DND-41 (cell line): ENCODE results near the gene PSME2.

ENCODE experiments used
- ATAC-seq: fragments of 200-7000 bp; cut with Tn5 transposase; 3 replicates; pipeline ENCODE4 v1.9.1; 2021; ENCODE audit warnings: low read depth; ENCODE audit not compliant: insufficient read depth
- DNase-seq: peaks from one replicate; pipeline ENCODE4 v3.0.0-alpha.2; 2020
- H2AFZ ChIP-seq: 2 replicates; pipeline ENCODE4 v1.6.0; 2012; ENCODE audit warnings: low read depth, low read length
- H3K27ac ChIP-seq: 2 replicates; pipeline ENCODE4 v1.5.1; 2012; ENCODE audit warnings: low read length, inconsistent platforms
- H3K27me3 ChIP-seq: fragments of 200-600 bp; sonication (generic); 2 replicates; pipeline ENCODE4 v1.6.0; 2012; ENCODE audit warnings: low read length, mild to moderate bottlenecking, inconsistent platforms; ENCODE audit not compliant: insufficient read depth, poor library complexity
- H3K36me3 ChIP-seq: 2 replicates; pipeline ENCODE4 v1.5.1; 2012; ENCODE audit warnings: low read length, inconsistent platforms; ENCODE audit not compliant: insufficient read depth
- H3K4me1 ChIP-seq: 2 replicates; pipeline ENCODE4 v1.5.1; 2012; ENCODE audit warnings: mild to moderate bottlenecking, low read length; ENCODE audit not compliant: insufficient read depth
- H3K4me2 ChIP-seq: 2 replicates; pipeline ENCODE4 v1.6.0; 2012; ENCODE audit warnings: mild to moderate bottlenecking, moderate library complexity, low read length, inconsistent platforms; ENCODE audit not compliant: insufficient read depth
- H3K4me3 ChIP-seq, 2 experiments: fragments of 200-600 bp in 1 of 2; shearing (Covaris generic) in 1 of 2; 2 replicates each; pipeline ENCODE4 v1.5.1; 2012 to 2016; ENCODE audit warnings: inconsistent platforms in 2 of 2, low read length in 2 of 2, mild to moderate bottlenecking in 2 of 2, low read depth in 1 of 2, moderate library complexity in 1 of 2
- H3K79me2 ChIP-seq: 2 replicates; pipeline ENCODE4 v1.6.0; 2012; ENCODE audit warnings: low read length, inconsistent platforms; ENCODE audit not compliant: insufficient read depth
- H3K9ac ChIP-seq: 2 replicates; pipeline ENCODE4 v1.6.0; 2012; ENCODE audit warnings: low read depth, mild to moderate bottlenecking, inconsistent platforms, low read length, moderate library complexity
- H3K9me3 ChIP-seq: 2 replicates; pipeline ENCODE4 v1.5.1; 2012; ENCODE audit warnings: low read length, moderate library complexity, mild to moderate bottlenecking, inconsistent platforms; ENCODE audit not compliant: insufficient read depth, severe bottlenecking
- H4K20me1 ChIP-seq: 2 replicates; pipeline ENCODE4 v1.6.0; 2012; ENCODE audit warnings: low read length; ENCODE audit not compliant: insufficient read depth
- CTCF ChIP-seq: IDR thresholded peaks from 2 replicates; pipeline ENCODE4 v1.5.1; 2012; ENCODE audit warnings: borderline replicate concordance, low read length, moderate library complexity, mild to moderate bottlenecking; ENCODE audit not compliant: poor library complexity, severe bottlenecking; ENCODE audit errors: extremely low read depth
- EZH2 ChIP-seq: IDR thresholded peaks from 3 replicates; pipeline ENCODE4 v1.6.1; 2012; ENCODE audit warnings: borderline replicate concordance, low read depth, mild to moderate bottlenecking, moderate library complexity, low read length, inconsistent platforms; ENCODE audit not compliant: severe bottlenecking

PSME2 gene

GRCh38 chr14:24187539-24187915 lies 41.1 kb upstream of the PSME2 start:
- H3K4me3 ChIP-seq: peak overlapping the region; percentile 61 to 86; a peak in 3 of 4 replicates
- peak; percentile 18 for DNase-seq
- H3K4me2 ChIP-seq: peak overlapping the region; percentile 92
- H3K9me3 ChIP-seq: no peaks in the 10 kb centered on the region
- peaks cover 14% of the 10 kb centered on the region; the same call in 1 of the 2 replicates for H4K20me1 ChIP-seq
- H3K9ac ChIP-seq: peak overlapping the region; percentile 66
- peaks cover 27% of the 10 kb centered on the region for H3K79me2 ChIP-seq
- no peak for ATAC-seq
- H3K4me1 ChIP-seq: peaks cover 45% of the 10 kb centered on the region
- peaks cover 62% of the 10 kb centered on the region for H3K36me3 ChIP-seq
- no peak for TF ChIP-seq CTCF
- no peak for TF ChIP-seq EZH2
- no peaks in the 10 kb centered on the region for H3K27me3 ChIP-seq
- peak overlapping the region; percentile 3 for H3K27ac ChIP-seq
- H2AFZ ChIP-seq: no peak overlapping the region

GRCh38 chr14:24186831-24187538 lies 40.6 kb upstream of the PSME2 start:
- H2AFZ ChIP-seq: no peak overlapping the region
- H3K9ac ChIP-seq: peak overlapping the region; percentile 13; the same call in 1 of the 2 replicates
- H3K4me1 ChIP-seq: peaks cover 39% of the 10 kb centered on the region
- no peaks in the 10 kb centered on the region for H3K9me3 ChIP-seq
- peaks cover 62% of the 10 kb centered on the region for H3K36me3 ChIP-seq
- H4K20me1 ChIP-seq: peaks cover 14% of the 10 kb centered on the region; the same call in 1 of the 2 replicates
- no peaks in the 10 kb centered on the region for H3K27me3 ChIP-seq
- DNase-seq: no peak
- no peak overlapping the region for H3K27ac ChIP-seq
- peak overlapping the region; percentile 92 for H3K4me2 ChIP-seq
- TF ChIP-seq EZH2 (no peak), CTCF (no peak)
- H3K79me2 ChIP-seq: peaks cover 22% of the 10 kb centered on the region
- H3K4me3 ChIP-seq: peak overlapping the region in 1 of 2 experiments; percentile 86; a peak in 1 of 4 replicates
- ATAC-seq: no peak

- Histone ChIP-seq H2AFZ (no peak overlapping the region), H3K4me1 (peaks cover 39% of the 10 kb centered on the region), H3K27ac (no peak overlapping the region), H3K27me3 (no peaks in the 10 kb centered on the region), H3K4me3 (no peak overlapping the region), H3K79me2 (peaks cover 18% of the 10 kb centered on the region), H3K36me3 (peaks cover 69% of the 10 kb centered on the region), H3K4me2 (no peak overlapping the region), H3K9ac (no peak overlapping the region), H4K20me1 (peaks cover 14% of the 10 kb centered on the region; the same call in 1 of the 2 replicates), H3K9me3 (no peaks in the 10 kb centered on the region)
- TF ChIP-seq EZH2: no peak
- no peak for TF ChIP-seq CTCF
- ATAC-seq: no peak
- DNase-seq: no peak
Measured at GRCh38 chr14:24185741-24186140, 39.3 kb upstream of the PSME2 start.
